Measurements from ENCODE around the gene RXFP1.

The RXFP1 gene

DNA sequence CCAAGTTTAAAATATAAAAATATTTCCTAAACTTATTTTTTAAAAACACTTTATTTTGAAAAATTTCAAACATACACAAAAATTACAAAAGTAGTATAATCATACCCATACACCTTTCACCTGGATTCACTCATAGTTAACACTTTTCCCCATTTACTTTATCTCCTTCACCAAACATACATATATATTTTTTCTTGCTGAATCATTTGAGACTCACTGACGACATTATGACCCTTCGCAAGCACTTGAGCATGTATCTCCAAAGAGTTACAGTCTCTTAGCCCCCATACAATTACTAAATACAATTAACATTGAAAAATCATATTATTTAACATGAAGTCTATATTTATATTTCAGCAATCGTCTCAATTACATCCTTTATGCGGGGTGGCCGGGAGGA lies 19.8 kb downstream of the RXFP1 start:
- no peak for DNase-seq (ENCODE audit: low read depth in 2 of 2)

DNA sequence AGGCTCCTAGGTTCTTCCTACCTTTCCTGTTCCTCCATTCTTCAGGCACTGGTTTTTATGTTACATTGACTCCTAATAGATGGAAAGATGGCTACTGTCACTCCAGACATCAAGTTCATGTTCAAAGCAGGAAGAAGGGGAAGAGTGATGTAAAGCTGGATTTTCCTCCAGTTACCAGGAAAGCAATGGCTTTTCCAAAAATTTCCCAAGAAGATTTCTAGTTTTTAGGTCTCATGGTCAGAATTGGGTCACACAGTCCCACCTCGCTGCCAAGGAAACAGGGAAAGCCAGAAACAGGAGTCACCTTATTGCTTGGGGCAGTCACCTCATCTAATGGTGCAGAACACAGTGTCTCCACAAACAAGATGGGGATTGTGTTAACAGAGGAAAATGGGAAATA lies 21.5 kb downstream of the RXFP1 start:
- DNase-seq (ENCODE audit: low read depth in 2 of 2): no peak

DNA sequence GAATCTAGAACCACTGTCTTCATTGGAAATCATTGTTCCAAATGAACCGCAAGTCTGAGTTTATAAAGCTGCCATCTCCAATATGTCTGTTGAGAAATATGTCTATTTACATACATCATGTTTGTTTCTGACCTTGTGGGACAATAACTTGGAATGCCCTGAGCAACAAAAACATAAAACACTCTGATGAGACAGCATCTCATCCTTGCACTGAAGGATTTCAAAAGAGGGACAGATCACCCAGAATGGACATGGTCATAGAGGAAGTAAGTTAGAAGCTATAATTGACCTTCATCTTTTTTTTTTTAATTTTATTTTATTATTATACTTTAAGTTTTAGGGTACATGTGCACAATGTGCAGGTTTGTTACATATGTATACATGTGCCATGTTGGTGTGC lies 22.5 kb downstream of the RXFP1 start:
- no peak for DNase-seq (ENCODE audit: low read depth in 2 of 2)

DNA sequence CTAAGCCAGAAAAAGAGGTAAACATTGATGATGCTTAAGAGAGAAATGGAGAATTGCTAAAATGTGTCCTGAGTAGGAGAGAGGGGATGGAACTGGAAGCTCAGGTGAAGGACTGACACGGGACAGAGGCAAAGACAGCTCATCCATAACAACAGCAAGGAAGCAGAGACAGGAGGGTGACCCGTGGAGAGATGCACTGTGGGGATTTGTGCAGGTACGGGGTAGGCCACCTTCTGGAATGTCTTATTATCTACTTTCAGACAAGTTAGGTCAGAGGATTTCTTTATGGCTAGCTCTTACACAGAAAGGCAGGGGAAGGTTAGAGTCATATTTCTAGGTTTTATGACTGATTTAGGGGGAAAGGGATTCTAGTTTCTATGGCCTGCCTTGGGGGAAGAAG lies 31.7 kb downstream of the RXFP1 start:
- DNase-seq (ENCODE audit: low read depth in 2 of 2): no peak

DNA sequence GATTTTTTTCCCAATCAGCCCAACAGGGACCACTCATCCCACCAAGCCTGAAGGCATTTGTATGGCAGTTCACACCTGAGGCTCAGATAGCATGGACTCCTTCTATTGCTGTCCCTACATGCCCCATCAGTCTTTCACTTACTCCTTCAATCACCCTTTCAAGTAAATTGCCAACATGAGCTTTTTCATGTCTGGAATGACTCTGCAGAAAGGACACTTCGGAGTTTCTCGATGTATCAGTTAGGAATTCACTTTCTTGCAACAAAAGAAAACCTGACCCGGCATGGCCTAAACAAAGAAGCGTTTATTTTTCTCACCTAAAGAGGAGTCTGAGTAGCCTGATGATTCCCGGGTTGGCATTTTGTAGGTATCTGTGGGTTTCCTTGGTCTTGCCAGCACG lies 38.6 kb downstream of the RXFP1 start:
- DNase-seq (ENCODE audit: low read depth in 2 of 2): no peak

DNA sequence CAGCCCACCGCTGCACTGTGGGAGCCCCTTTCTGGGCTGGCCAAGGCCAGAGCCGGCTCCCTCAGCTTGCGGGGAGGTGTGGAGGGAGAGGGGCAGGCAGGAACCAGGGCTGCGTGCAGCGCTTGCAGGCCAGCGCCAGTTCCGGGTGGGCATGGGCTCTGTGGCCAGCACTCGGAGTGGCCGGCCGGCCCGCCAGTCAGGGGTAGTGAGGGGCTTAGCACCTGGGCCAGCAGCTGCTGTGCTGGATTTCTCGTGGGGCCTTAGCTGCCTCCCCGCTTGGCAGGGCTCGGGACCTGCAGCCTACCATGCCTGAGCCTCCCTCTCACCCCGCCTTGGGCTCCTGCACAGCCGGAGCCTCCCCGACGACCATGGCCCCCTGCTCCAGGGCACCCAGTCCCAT lies 45.2 kb downstream of the RXFP1 start:
- no peak for DNase-seq (ENCODE audit: low read depth in 2 of 2)

DNA sequence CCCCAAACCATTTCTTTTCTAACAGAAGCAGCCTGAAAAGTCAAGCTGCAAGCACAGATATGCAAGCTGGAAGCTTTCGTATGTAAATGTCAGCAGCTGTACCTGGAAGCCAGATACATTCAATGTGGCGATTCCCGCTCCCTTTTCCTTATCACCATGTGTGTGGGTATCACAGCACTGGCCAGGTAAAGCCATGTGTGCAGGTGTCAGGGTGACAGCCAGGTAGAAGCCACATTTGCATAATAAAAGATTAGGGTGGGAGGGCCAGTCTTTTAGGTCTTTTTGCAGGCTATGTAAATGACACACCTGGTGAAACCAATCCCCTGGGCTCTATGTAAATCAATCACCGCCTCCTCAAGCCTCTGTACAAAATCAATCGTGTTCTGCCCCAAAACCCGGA lies 50.1 kb downstream of the RXFP1 start:
- DNase-seq (ENCODE audit: low read depth in 2 of 2): no peak

DNA sequence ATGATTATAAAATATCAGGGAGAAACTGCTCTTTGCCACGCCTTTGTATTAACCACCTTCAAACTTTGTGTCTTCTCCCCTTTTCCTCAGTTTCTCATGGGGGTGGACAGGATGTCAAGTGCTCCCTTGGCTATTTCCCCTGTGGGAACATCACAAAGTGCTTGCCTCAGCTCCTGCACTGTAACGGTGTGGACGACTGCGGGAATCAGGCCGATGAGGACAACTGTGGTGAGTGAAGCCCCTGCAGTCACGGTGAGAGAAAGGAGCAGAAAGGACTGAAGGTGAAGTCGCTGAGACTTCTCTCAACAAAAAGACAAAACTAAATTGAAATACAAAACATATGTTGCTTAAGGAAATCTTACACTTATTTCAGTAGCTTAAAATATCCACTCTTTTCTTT lies 50.9 kb downstream of the RXFP1 start:
- DNase-seq (ENCODE audit: low read depth in 2 of 2): no peak

DNA sequence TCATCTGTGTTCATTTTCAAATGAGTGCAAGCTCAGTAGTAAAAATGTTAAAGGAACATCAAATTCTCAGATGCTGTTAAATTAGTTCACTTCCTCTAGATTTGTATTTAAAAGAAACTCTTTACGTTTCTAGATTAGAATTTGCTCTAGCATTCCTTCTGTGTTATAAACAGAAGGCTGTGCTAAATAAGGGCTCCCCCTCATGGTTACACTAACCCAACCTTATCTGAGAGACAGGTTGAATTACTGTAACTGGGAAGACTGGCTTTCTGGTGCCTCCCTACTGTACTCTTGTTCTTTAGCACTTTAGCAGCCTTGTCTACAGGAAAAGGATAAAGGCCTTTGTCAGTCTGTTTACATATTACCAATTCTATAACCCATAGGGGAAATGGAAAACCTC lies 56.8 kb downstream of the RXFP1 start:
- no peak for DNase-seq (ENCODE audit: low read depth in 2 of 2)

DNA sequence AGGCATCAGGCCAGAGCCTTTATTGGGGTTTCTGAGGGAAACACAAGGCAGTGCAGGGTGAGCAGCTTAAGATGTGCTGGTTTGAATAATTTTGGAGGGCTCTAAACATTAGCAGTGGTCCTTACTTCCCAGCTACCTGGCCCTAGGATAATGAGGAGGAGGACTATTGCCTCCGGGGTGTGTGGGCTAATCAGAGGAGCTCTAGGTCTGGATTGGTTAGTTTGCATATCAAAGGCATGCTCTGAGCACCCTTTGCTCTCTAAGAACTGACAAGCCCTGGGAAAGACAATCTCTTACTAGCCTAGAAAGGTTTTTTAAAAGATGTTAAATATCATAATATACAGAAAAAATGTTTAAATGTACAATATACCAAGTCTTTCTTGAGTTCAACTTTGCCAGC lies 58.4 kb downstream of the RXFP1 start:
- DNase-seq (ENCODE audit: low read depth in 2 of 2): no peak

DNA sequence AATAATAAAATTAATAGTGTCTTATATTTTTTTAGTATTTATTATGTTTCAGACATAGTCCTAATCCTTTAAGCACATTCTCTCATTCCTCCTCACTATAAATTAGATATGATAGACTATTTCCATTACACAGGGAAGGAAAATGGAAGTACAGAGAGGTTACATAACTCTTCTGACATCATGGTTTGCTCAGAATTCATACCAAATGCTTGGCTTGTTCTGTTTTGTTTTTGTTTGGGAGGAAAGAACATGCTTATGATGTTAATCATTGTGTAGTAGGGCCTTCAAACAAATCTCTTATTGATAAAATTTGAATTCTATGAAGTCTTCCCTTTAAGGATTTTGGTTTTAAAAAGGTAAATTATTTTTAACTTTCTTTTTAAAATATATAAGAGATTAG lies 59.5 kb downstream of the RXFP1 start:
- no peak for DNase-seq (ENCODE audit: low read depth in 2 of 2)

DNA sequence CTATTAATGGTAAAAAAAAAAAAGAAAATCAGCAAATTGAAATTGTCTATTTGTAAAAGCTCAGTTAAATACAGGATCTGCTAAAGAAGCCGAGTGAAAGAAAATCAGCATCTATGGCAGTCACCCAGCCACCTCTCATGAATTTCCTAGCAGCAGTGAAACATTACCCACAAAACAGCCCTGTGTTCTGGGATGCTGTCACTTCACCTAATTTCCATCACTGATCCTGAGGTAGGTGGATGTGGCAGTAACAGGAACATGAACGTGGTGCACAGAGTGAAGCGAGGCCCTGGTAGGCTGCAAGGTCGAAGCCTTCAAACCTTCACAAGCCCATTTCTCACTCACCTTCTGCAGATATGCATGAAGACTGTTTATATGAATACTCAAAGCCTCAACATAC lies 65.2 kb downstream of the RXFP1 start:
- DNase-seq (ENCODE audit: low read depth in 2 of 2): no peak

DNA sequence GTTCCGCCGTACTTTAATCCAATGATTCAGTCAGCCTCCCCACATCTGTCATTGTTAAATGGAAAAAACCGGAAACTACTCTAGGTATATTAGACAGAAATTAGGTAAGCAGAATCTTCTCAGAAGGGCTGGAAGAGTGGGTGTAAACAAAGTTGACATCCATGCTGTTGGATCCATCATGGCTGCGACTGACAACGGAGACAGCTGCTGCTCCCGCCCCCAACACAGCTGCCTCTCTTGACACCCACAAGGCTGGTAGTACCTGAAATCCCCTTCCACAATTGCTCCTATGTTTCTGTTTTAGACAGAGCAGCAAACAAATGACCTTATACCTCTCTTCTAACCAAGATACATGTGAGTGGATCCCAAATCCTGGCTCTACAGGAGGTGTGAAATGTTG lies 66.6 kb downstream of the RXFP1 start:
- no peak for DNase-seq (ENCODE audit: low read depth in 2 of 2)

DNA sequence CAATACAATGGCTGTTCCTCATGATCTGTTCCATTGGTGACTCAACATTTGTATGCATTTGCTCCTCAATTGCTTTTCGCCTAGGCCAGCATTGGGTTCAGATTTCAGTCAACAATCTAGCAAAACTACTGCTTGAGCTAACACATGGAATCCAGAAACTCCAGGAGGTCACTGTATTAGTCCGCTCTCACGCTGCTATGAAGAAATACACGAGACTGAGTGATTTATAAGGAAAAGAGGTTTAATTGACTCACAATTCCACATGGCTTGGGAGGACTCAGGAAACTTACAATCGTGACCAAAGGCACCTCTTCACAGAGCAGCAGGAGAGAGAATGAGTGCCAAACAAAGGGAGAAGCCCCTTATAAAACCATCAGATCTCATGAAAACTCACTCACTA lies 67.1 kb downstream of the RXFP1 start:
- DNase-seq (ENCODE audit: low read depth in 2 of 2): no peak

DNA sequence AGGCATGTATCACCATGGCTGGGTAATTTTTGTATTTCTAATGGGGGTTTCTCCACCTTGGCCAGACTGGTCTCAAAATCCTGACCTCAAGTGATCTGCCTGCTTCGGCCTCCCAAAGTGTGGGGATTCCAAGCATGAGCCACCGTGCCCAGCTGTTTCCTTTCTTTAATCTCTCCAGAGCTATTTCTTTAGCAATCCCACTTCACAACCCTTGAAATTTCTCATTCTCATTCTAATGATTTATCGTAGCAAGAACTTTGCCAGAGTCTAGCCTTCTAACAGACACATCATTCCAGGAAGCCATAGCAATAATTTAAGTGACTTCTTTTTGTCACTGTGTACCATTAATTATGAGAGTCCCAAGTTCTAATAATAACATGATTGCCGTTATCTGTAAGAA lies 68.6 kb downstream of the RXFP1 start:
- no peak for DNase-seq (ENCODE audit: low read depth in 2 of 2)

DNA sequence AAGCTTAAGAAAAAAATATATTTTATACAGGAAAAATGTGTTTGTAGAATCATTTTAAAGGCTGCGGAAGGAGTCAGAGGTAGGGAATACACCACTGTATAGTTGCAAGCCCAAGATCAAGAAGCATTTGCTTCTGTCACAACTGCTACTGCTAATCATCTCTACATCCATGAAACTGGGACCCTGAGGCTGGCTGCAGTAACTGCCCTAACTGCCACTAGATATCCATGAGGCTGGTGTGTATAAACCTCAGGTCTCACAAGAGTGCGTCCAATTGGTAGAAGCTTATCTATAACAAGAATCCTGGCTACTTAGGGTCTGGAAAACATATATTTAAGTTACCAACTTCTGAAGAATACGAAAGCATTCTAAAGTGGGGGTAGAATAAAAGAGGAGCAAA lies 69.1 kb downstream of the RXFP1 start:
- no peak for DNase-seq (ENCODE audit: low read depth in 2 of 2)

DNA sequence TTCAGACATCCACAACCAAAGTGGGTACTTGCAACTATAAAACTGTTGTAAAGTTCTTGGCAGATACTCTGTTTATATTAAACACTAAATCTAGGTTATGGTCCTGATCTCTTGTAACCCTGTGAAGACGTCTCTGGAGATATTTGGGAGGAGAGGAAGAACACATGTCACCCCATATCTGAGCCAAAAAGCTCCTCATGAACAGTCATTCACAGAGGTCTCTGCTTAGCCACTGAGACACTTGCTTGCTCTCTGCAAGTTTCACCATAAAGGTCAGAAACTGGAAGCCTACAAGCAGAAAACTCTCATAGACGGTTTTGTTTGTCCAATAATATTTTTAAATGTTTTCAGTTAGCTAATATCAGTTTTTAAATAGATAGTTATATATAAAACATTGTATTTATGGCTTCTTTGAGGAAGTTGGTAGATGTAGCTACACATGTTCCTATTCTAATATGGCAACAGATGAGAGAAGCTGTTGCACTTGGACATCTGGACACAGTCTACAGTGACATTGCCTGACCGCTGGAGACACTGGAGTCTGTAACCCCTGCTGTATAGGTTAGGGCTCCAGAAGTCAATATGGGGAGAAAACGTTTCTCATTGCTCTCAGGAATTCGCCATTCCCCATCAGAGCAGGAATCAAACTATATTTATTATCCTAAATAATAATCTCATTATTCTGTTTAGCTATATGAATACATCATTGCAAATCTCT lies 76.4 kb downstream of the RXFP1 start:
- no peak for DNase-seq (ENCODE audit: low read depth in 2 of 2)

DNA sequence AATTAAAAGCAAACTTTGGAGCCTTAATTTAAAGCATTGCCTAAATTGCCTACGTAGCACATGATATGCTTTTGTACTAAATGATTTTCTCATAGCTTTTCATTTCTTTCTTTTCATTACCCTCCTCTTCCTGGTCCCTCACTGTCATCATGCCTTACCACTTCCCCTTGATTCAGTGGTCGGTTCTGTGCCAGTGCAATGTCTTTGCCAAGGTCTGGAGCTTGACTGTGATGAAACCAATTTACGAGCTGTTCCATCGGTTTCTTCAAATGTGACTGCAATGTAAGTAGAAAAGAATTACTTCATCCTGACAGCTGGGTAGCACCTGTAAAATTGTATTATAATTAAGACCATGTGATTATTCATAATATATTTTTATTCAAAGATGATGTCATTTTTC lies 77.5 kb downstream of the RXFP1 start:
- DNase-seq (ENCODE audit: low read depth in 2 of 2): no peak

DNA sequence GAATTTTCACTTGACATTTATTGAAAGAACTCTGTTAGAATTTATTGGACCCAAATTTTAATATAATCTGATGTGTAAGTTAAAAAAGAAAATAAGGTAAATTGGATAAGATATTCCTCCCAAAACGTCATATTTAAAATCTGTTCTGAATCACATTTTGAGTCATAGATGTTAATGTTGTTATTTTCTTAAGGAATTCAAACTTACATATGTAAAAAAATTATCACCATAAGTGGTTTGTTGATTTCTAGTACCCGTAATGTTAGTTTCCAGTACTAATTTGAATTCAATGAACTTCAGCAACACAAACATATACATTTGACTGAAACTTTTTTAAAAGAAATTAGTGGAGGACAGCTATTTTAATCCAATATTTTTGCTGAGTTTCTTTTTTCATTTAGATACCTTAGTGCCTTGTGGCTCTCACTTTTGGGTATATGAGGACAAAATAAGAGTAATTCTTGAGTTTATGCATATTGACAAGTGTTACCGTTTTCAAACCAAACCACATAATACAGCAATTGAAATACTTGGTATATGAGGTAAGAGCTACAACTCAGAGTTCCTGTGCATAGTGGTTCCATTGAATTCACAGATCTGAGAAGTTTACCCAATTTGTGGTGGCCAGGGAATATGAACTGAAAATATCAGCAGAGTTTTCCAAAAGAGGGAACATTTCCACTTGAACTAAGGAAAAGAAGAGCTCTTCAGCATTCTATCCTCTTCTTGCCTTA lies 78.2 kb downstream of the RXFP1 start:
- no peak for DNase-seq (ENCODE audit: low read depth in 2 of 2)

DNA sequence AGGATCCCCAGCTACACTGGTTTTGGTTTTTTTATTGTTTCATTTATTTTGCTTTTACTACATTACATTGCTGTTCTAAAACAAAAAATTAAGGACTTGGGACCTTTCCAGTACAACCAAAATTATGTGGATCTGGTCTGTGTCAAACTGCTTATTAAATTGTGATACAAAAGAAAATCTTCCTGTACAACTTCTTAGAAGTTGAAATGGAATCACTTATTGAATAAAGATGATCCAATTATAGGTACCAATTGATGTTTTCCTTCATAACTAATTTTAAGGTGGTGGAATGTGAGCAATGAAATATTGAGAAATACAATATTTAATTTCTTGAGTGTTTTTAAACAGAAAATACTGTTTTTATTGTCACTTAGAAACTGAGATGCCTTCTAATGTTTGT lies 82.7 kb downstream of the RXFP1 start:
- no peak for DNase-seq (ENCODE audit: low read depth in 2 of 2)

DNA sequence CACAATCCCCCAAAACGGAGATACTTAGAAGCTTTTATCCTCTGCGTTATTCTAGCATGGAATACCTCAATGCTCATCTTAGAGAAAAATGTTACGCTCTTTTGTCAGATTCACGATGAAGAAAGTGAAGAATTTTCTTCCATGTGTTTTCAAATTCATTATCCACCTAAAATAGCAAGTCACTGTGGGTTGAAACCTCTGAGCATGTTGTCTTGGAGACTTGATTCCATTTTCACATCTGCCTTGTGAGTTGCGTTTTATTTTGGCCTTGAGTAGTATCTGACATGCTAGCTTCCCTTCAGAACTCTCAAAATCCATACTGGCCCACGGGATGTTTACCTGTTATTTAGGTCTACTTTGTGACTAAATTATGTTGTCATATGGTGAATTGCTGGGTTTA lies 83.7 kb downstream of the RXFP1 start:
- DNase-seq (ENCODE audit: low read depth in 2 of 2): no peak

DNA sequence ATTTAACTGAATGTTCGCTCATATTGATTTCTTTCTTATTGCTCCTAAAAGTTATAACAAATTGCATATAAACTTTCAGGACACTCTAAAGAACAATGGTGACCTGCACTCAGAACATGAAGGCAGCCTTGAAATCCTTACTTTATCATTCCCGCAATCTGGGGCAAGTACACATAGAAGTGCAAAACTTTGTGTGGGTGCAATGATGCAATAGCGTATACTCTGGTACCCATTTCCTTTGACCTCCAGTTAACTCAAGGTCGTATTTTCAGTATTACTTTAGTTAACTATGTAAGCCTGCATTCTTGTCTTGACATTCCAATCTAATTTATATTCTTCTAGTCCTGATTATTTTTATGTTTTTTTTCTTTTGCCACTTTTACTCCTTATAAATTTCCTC lies 85.3 kb downstream of the RXFP1 start:
- DNase-seq (ENCODE audit: low read depth in 2 of 2): no peak

DNA sequence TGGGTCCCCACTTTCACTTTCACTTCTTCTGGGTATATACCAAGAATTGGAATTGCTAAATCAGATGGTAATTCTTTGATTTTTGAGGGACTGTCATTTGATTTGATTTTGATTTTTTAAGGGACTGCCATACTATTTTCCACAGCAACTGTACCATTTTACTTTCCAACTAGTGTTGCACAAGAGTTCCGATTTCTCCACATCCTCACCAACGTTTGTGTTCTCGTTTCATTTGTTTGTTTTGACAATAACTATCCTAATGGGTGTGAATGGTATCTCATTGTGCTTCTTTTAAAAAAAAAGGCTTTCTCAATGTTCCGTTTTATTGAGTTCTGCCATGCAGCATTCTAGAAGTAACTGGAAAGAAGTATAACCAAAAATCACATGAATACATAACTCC lies 87.4 kb downstream of the RXFP1 start:
- DNase-seq (ENCODE audit: low read depth in 2 of 2): no peak

DNA sequence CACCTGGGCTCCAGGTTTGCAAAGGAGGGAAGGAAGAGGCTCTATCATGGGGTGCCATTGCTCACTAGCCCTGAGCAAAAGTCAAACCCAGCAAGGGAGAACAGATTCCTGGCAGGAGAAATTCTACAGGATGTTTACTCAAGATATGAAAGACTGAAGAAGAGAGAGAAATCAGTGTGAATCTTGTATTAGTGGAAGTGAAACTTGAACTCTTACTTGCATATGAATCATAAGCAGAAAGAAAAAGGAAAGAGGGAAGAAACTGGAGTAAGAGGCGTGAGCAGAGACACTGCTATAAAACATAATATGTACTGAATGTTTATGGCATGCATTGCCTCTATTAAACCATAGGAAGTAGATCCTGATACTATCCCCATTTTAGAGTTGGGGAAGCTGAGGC lies 89.1 kb downstream of the RXFP1 start:
- no peak for DNase-seq (ENCODE audit: low read depth in 2 of 2)

All from stimulated activated CD8-positive, alpha-beta memory T cell treated with anti-CD3 and anti-CD28 coated beads, Interleukin-2, amount 100 ng/mL, for 1 hour (primary cell).